H1 (cell line): Measurements from ENCODE around the gene LEMD1. TPM values are rescaled to one million over a fixed set of nuclear protein-coding genes. Genes with fewer than 3 reads are reported as not detected.

Source experiments
- CTCF ChIA-PET: fragments of 300-600 bp; sonication (Branson Sonifier 250); formaldehyde crosslinking; loops from one replicate; lab custom pipeline; 2021; ENCODE audit not compliant: partially characterized antibody; lab: Charles Lee
- POLR2A ChIA-PET: fragments of 300-600 bp; sonication (Branson Sonifier 250); formaldehyde crosslinking; loops from one replicate; lab custom pipeline; 2021; ENCODE audit warnings: inconsistent platforms; ENCODE audit not compliant: partially characterized antibody; lab: Charles Lee
- DNase-seq, 2 experiments: peaks; one replicate each; pipeline versions ENCODE4 v3.0.0 to v3.0.0-alpha.2; 2010 to 2022; ENCODE audit warnings: low spot score in 2 of 2, low read depth in 1 of 2, mixed read lengths in 1 of 2
- FAIRE-seq: peaks from 2 replicates; lab custom pipeline; 2011; peaks lifted over from hg19 to GRCh38; lab: Jason Lieb, UNC
- H2AFZ ChIP-seq: 2 replicates; pipeline ENCODE4 v1.8.1; 2012; ENCODE audit warnings: low read length, inconsistent platforms
- H2AK5ac ChIP-seq: 2 replicates; pipeline ENCODE4 v1.6.1; 2013; ENCODE audit warnings: low read depth, low read length
- H2BK120ac ChIP-seq: replicated peaks from 2 replicates; pipeline ENCODE3; 2013; ENCODE audit warnings: low read depth, low read length, inconsistent platforms
- H2BK12ac ChIP-seq: 2 replicates; pipeline ENCODE4 v1.6.1; 2013; ENCODE audit warnings: low read depth, low read length
- H2BK15ac ChIP-seq: 2 replicates; pipeline ENCODE4 v1.6.1; 2013; ENCODE audit warnings: low read length
- H2BK20ac ChIP-seq: 2 replicates; pipeline ENCODE4 v1.6.1; 2013; ENCODE audit warnings: low read length
- H2BK5ac ChIP-seq: 2 replicates; pipeline ENCODE4 v1.6.1; 2013; ENCODE audit warnings: low read depth, low read length
- H3K14ac ChIP-seq: 2 replicates; pipeline ENCODE4 v1.6.1; 2013; ENCODE audit warnings: inconsistent platforms; ENCODE audit not compliant: insufficient read length
- H3K18ac ChIP-seq: 2 replicates; pipeline ENCODE4 v1.6.1; 2013; ENCODE audit warnings: low read length; ENCODE audit errors: extremely low read depth
- H3K23ac ChIP-seq: 2 replicates; pipeline ENCODE4 v1.6.1; 2013; ENCODE audit warnings: inconsistent platforms; ENCODE audit not compliant: insufficient read length
- H3K23me2 ChIP-seq: 2 replicates; pipeline ENCODE4 v1.6.1; 2013; ENCODE audit warnings: low read depth, low read length
- H3K27ac ChIP-seq: 2 replicates; pipeline ENCODE4 v1.6.1; 2011; ENCODE audit warnings: low read depth, low read length, inconsistent platforms
- H3K27me3 ChIP-seq, 4 experiments: replicated peaks in 1 of 4; 1 replicate in 1 of 4; 2 replicates in 3 of 4; pipeline versions ENCODE4 v1.6.1 to v1.8.1; 2011 to 2013; ENCODE audit warnings: low read length in 3 of 4, mild to moderate bottlenecking in 3 of 4, inconsistent platforms in 2 of 4, mixed read lengths in 2 of 4, moderate library complexity in 1 of 4; ENCODE audit not compliant: control insufficient read depth in 3 of 4, insufficient read depth in 3 of 4; ENCODE audit errors: extremely low read depth in 1 of 4
- H3K36me3 ChIP-seq, 4 experiments: 2 replicates each; pipeline versions ENCODE4 v1.6.1 to v1.8.1; 2011 to 2013; ENCODE audit warnings: mild to moderate bottlenecking in 4 of 4, low read length in 3 of 4, moderate library complexity in 2 of 4, control low read depth in 1 of 4, inconsistent platforms in 1 of 4; ENCODE audit not compliant: insufficient read depth in 4 of 4, control insufficient read depth in 2 of 4
- H3K4ac ChIP-seq: replicated peaks from 2 replicates; pipeline ENCODE3; 2013; ENCODE audit warnings: low read length, low read depth, mixed read lengths, inconsistent platforms; ENCODE audit not compliant: insufficient read length
- H3K4me1 ChIP-seq, 4 experiments: replicated peaks in 1 of 4; 1 replicate in 1 of 4; 2 replicates in 3 of 4; pipeline versions ENCODE4 v1.6.1 to v1.8.1; 2011 to 2013; ENCODE audit warnings: low read length in 3 of 4, inconsistent platforms in 2 of 4, mixed read lengths in 1 of 4; ENCODE audit not compliant: insufficient read depth in 4 of 4, control insufficient read depth in 3 of 4
- H3K4me2 ChIP-seq, 2 experiments: 2 replicates each; pipeline versions ENCODE4 v1.6.1 to v1.8.1; 2011 to 2013; ENCODE audit warnings: low read depth in 2 of 2, low read length in 2 of 2, control low read depth in 1 of 2, inconsistent platforms in 1 of 2, mild to moderate bottlenecking in 1 of 2; ENCODE audit not compliant: insufficient read depth in 1 of 2
- H3K4me3 ChIP-seq, 4 experiments: fragments of 200-600, 300-600 bp in 1 of 4; sonication (generic), shearing (Covaris generic), sonication (Bioruptor Twin) in 1 of 4; 2 replicates each; pipeline versions ENCODE4 v1.5.1 to v1.8.1; 2011 to 2016; ENCODE audit warnings: low read length in 4 of 4, low read depth in 3 of 4, control low read depth in 2 of 4, inconsistent platforms in 2 of 4, mild to moderate bottlenecking in 2 of 4, mixed read lengths in 1 of 4, moderate library complexity in 1 of 4; ENCODE audit not compliant: insufficient read depth in 2 of 4; ENCODE audit errors: extremely low read depth in 1 of 4
- H3K56ac ChIP-seq: replicated peaks from 2 replicates; pipeline ENCODE3; 2013; ENCODE audit warnings: low read depth, mild to moderate bottlenecking, mixed read lengths, low read length, inconsistent platforms; ENCODE audit not compliant: insufficient read length
- H3K79me1 ChIP-seq: 2 replicates; pipeline ENCODE4 v1.6.1; 2013; ENCODE audit warnings: low read depth, low read length, control low read depth
- H3K79me2 ChIP-seq, 2 experiments: 2 replicates each; pipeline versions ENCODE4 v1.6.1 to v1.8.1; 2012 to 2013; ENCODE audit warnings: low read length in 2 of 2, mild to moderate bottlenecking in 2 of 2, inconsistent platforms in 1 of 2; ENCODE audit not compliant: insufficient read depth in 2 of 2, control insufficient read depth in 1 of 2
- H3K9ac ChIP-seq, 4 experiments: replicated peaks in 1 of 4; 1 replicate in 1 of 4; 2 replicates in 3 of 4; pipeline versions ENCODE4 v1.6.1 to v1.8.1; 2011 to 2013; ENCODE audit warnings: low read depth in 3 of 4, low read length in 3 of 4, control low read depth in 2 of 4, mild to moderate bottlenecking in 2 of 4, moderate library complexity in 2 of 4, inconsistent platforms in 1 of 4; ENCODE audit errors: extremely low read depth in 1 of 4
- H3K9me3 ChIP-seq, 2 experiments: 2 replicates each; pipeline versions ENCODE4 v1.6.1 to v1.8.1; 2012 to 2013; ENCODE audit warnings: mild to moderate bottlenecking in 2 of 2, moderate library complexity in 2 of 2, control low read depth in 1 of 2, inconsistent platforms in 1 of 2, low read depth in 1 of 2, low read length in 1 of 2, mixed read lengths in 1 of 2; ENCODE audit not compliant: insufficient read depth in 2 of 2
- H4K20me1 ChIP-seq, 2 experiments: replicated peaks in 1 of 2; 2 replicates each; pipeline versions ENCODE3 to v1.8.1; 2011 to 2013; ENCODE audit warnings: inconsistent platforms in 2 of 2, low read length in 2 of 2, mild to moderate bottlenecking in 1 of 2; ENCODE audit not compliant: insufficient read depth in 2 of 2, control insufficient read depth in 1 of 2
- H4K5ac ChIP-seq: 2 replicates; pipeline ENCODE4 v1.6.1; 2013; ENCODE audit warnings: low read length, low read depth, mixed read lengths, inconsistent platforms; ENCODE audit not compliant: insufficient read length
- H4K8ac ChIP-seq: 2 replicates; pipeline ENCODE4 v1.8.0; 2013; ENCODE audit warnings: mild to moderate bottlenecking, moderate library complexity, low read length, inconsistent platforms; ENCODE audit not compliant: insufficient read depth; ENCODE audit errors: extremely low read depth
- H4K91ac ChIP-seq: replicated peaks from 2 replicates; pipeline ENCODE3; 2013; ENCODE audit warnings: low read length, mixed read lengths, inconsistent platforms; ENCODE audit not compliant: insufficient read length
- ASH2L ChIP-seq: fragments of 200-600, 300-600 bp; sonication (generic); IDR thresholded peaks from one replicate; pipeline ENCODE4 v1.7.1; 2017; ENCODE audit warnings: low read length
- CHD2 ChIP-seq: IDR thresholded peaks from 2 replicates; pipeline ENCODE4 v1.6.1; 2012; ENCODE audit warnings: low read length, improper control_type of control experiment
- GABPA ChIP-seq: IDR thresholded peaks from 2 replicates; pipeline ENCODE4 v1.6.1; 2011; ENCODE audit warnings: mild to moderate bottlenecking, low read length, moderate library complexity, borderline replicate concordance; ENCODE audit not compliant: insufficient read depth
- JUND ChIP-seq: IDR thresholded peaks from 2 replicates; pipeline ENCODE4 v1.6.1; 2011; ENCODE audit warnings: mild to moderate bottlenecking, improper control_type of control experiment, low read length
- RBBP5 ChIP-seq: IDR thresholded peaks from 2 replicates; pipeline ENCODE4 v1.7.1; 2012; ENCODE audit warnings: low read depth, mild to moderate bottlenecking, inconsistent platforms, low read length, moderate library complexity, borderline replicate concordance
- SP1 ChIP-seq: IDR thresholded peaks from 2 replicates; pipeline ENCODE4 v1.6.1; 2011; ENCODE audit warnings: low read depth, low read length
- TBP ChIP-seq: IDR thresholded peaks from 2 replicates; pipeline ENCODE4 v1.6.1; 2011; ENCODE audit warnings: low read depth, low read length, improper control_type of control experiment
- TEAD4 ChIP-seq: IDR thresholded peaks from 2 replicates; pipeline ENCODE4 v1.6.1; 2012; ENCODE audit warnings: low read depth, low read length, inconsistent platforms, mixed read lengths
- USF2 ChIP-seq: IDR thresholded peaks from 2 replicates; pipeline ENCODE4 v1.6.1; 2011; ENCODE audit warnings: low read length, improper control_type of control experiment
- WGBS, 2 experiments: shearing (Covaris generic) in 1 of 2; methylation state at CpG; one replicate each; pipeline versions ENCODE4 v1.1.6 to v1.1.7; 2013 to 2015; ENCODE audit warnings: low lambda C conversion rate in 2 of 2, mixed read lengths in 2 of 2, inconsistent platforms in 1 of 2, low coverage in 1 of 2, missing lambda C conversion rate in 1 of 2; ENCODE audit not compliant: insufficient replicate concordance in 2 of 2, insufficient coverage in 1 of 2, insufficient read length in 1 of 2; ENCODE audit errors: extremely low coverage in 1 of 2, missing lambda C conversion rate in 1 of 2; 5-methylcytosine and 5-hydroxymethylcytosine counted together
- polyA plus RNA-seq, 7 experiments: library from polyadenylated mRNA; depleted of rRNA in 3 of 7; stranded (reverse) in 5 of 7; unstranded in 2 of 7; fragments of >200 nt in 5 of 7; fragments of 200-250 nt in 2 of 7; gene quantifications; 1 replicate in 5 of 7; 2 replicates in 1 of 7; 4 replicates in 1 of 7; pipeline versions ENCODE4 v1.2.1 to v1.2.3, GENCODE V29; 2011 to 2013; ENCODE audit warnings: missing spikeins in 2 of 7, mixed read lengths in 2 of 7
- total RNA-seq: library from RNA; stranded (reverse); fragmentation: NEBNext Ultra II Directional; extraction: Animal tissue kit (Norgen Biotek cat#: 25700); gene quantifications from 2 replicates; pipeline ENCODE4 v1.2.1, GENCODE V29; 2021

LEMD1 gene
- total and polyA plus RNA-seq, 2 of the 8 experiments (the other 6 are each of a cell fraction or from before 2014, with no cell fraction given) = 10.0 to 10.5 TPM

DNA sequence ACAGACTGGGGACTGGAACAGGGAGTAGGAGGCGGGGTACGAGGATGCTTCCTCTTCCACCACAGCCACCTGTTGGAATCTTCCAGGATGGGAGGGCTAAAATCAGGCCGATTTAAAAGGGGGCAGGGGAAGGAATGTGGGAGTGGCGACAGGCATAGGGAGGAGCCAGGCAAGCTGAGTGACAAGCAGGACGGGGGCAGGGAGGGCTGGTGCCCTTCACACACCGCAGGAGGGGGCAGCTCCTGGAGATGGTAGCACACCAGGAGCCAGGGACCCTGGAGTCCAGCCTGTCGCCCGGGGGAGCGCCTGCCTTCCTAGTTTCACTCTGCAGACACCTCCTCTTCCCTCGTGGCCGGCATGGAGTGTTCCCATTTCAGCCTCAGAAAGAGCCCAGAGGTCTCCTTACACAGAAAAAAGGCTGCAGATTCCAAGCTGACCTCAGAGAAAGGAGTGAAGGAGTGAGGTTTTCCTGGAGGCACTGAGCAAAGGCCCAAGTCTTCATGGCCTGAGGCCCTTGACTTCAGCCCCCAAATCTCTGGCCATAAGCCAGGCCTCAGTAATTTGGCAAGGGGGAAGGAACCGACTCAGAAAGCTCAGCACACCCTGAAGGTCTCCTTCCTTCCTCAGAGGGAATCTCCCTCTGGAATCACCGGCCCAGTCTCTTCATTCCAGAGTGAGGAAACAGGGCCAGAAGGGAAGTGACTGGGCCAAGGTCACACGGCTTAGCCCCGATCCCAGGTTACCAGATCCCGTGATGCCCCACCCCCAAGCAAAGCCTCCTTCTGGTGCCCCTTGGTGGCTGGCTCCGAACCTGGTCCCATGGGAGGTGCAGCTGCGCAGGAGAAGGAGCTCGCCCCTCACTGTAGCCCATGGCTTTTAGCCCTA is 25.8 kb upstream of the LEMD1 start:
- H3K18ac ChIP-seq = peak overlapping the region; percentile 82
- peak overlapping the region; percentile 74 to 80 for H3K4me2 ChIP-seq
- peak overlapping the region; percentile 54; the same call in 1 of the 2 replicates for H2BK5ac ChIP-seq
- 12% methylated on average over 18 of the region's 19 CpGs; no CpG with 5 or more reads in 1 of the 2 experiments for WGBS, 2 experiments
- H3K14ac ChIP-seq = no peak overlapping the region
- H2BK15ac ChIP-seq = peak overlapping the region; percentile 88; the same call in 1 of the 2 replicates
- peaks cover 7% of the 10 kb centered on the region; the same call in 1 of the 2 replicates for H3K23me2 ChIP-seq
- H3K79me2 ChIP-seq = no peaks in the 10 kb centered on the region
- no peak overlapping the region for H3K23ac ChIP-seq
- H2AFZ ChIP-seq = no peak overlapping the region
- H3K4me3 ChIP-seq = peak overlapping the region in 3 of 4 experiments; percentile 23 to 52 (median 30); a peak in 7 of 8 replicates
- peaks cover 0 to 5% (median 1%) of the 10 kb centered on the region in 4 experiments; a peak in 2 of 7 replicates for H3K27me3 ChIP-seq
- H4K91ac ChIP-seq = peak overlapping the region; percentile 45
- peaks cover 4 to 8% of the 10 kb centered on the region in 2 experiments for H4K20me1 ChIP-seq
- H2BK20ac ChIP-seq = peak overlapping the region; percentile 66
- POLR2A ChIA-PET = interaction anchor here (0.8 to 13.3 kb wide), 15 partner anchors 8 to 221 kb away, joined by 3 to 220 read pairs (median 4); partner anchors contain the start of genes BLACAT1 and CDK18
- no peak overlapping the region for H4K5ac ChIP-seq
- H3K79me1 ChIP-seq = peaks cover 1% of the 10 kb centered on the region; the same call in 1 of the 2 replicates
- H2BK12ac ChIP-seq = peak overlapping the region; percentile 10
- H3K9me3 ChIP-seq = no peaks in the 10 kb centered on the region
- peaks cover 0 to 3% (median 0%) of the 10 kb centered on the region in 4 experiments; a peak in 2 of 8 replicates for H3K36me3 ChIP-seq
- H3K9ac ChIP-seq = peak overlapping the region in 1 of 4 experiments; percentile 0; a peak in 1 of 7 replicates
- CTCF ChIA-PET = interaction anchor here (0.7 to 30.2 kb wide), 12 partner anchors 5 to 292 kb away, joined by 3 to 767 read pairs (median 8); partner anchors contain the start of genes BLACAT1 and LEMD1
- H3K4me1 ChIP-seq = peaks cover 49 to 86% (median 69%) of the 10 kb centered on the region in 4 experiments
- peak overlapping the region; percentile 16 for H2BK120ac ChIP-seq
- H3K27ac ChIP-seq = no peak overlapping the region
- FAIRE-seq (peak; percentile 84), DNase-seq (peak in 1 of 2 experiments; percentile 85)
- peak overlapping the region; percentile 70 for H2AK5ac ChIP-seq
- H3K4ac ChIP-seq = peak overlapping the region; percentile 51
- H4K8ac ChIP-seq = no peak overlapping the region
- no peak overlapping the region for H3K56ac ChIP-seq
- peak; percentile 89 for TF ChIP-seq TEAD4
- 0 out of 2 replicates have a peak, but pooled peaks have one; percentile 20 for TF ChIP-seq RBBP5
- TF ChIP-seq USF2 = no peak
- TF ChIP-seq TBP = 0 out of 2 replicates have a peak, but pooled peaks have one; percentile 46
- peak; percentile 17; the same call in 1 of the 2 replicates for TF ChIP-seq CHD2
- TF ChIP-seq ASH2L = no peak
- TF ChIP-seq GABPA = no peak
- TF ChIP-seq JUND = 0 out of 2 replicates have a peak, but pooled peaks have one; percentile 8
- peak; percentile 74; the same call in 1 of the 2 replicates for TF ChIP-seq SP1
